OCI-LY3 (cell line): ENCODE measurements around the gene OS9.

ENCODE experiments used
- H2AFZ ChIP-seq: fragments of 200-600, 300-600 bp; shearing (Covaris generic); 2 replicates; pipeline ENCODE4 v1.6.0; 2014; ENCODE audit warnings: antibody characterized with exemption, low read depth, low read length
- H3K27ac ChIP-seq: fragments of 200-600, 300-600 bp; sonication (generic); 2 replicates; pipeline ENCODE4 v1.5.1; 2014; ENCODE audit warnings: mild to moderate bottlenecking, low read length, moderate library complexity, mixed read lengths
- H3K27me3 ChIP-seq: fragments of 200-600, 300-600 bp; sonication (generic); 2 replicates; pipeline ENCODE4 v1.6.1; 2014; ENCODE audit warnings: low read depth, low read length, mixed read lengths
- H3K36me3 ChIP-seq: fragments of 200-600, 300-600 bp; sonication (generic); replicated peaks from 2 replicates; pipeline ENCODE3; 2014; ENCODE audit warnings: low read depth, low read length, mixed read lengths
- H3K4me1 ChIP-seq: fragments of 300-600, 200-600 bp; sonication (generic); 2 replicates; pipeline ENCODE4 v1.6.1; 2014; ENCODE audit warnings: low read length, mixed read lengths
- H3K4me2 ChIP-seq: fragments of 200-600, 300-600 bp; sonication (generic); 2 replicates; pipeline ENCODE4 v1.6.1; 2014; ENCODE audit warnings: low read length, mixed read lengths
- H3K4me3 ChIP-seq: fragments of 300-600, 200-600 bp; sonication (generic); 2 replicates; pipeline ENCODE4 v1.5.1; 2014; ENCODE audit warnings: antibody characterized with exemption, mild to moderate bottlenecking, low read length, moderate library complexity
- H3K79me2 ChIP-seq: fragments of 300-600, 200-600 bp; shearing (Covaris generic); 2 replicates; pipeline ENCODE4 v1.6.1; 2014; ENCODE audit warnings: mild to moderate bottlenecking, low read length, mixed read lengths
- H3K9ac ChIP-seq: fragments of 300-600, 200-600 bp; shearing (Covaris generic); 2 replicates; pipeline ENCODE4 v1.6.0; 2014; ENCODE audit warnings: mild to moderate bottlenecking, low read length, moderate library complexity
- H3K9me3 ChIP-seq: fragments of 200-600, 300-600 bp; shearing (Covaris generic); 2 replicates; pipeline ENCODE4 v1.6.1; 2014; ENCODE audit warnings: low read length, mixed read lengths; ENCODE audit not compliant: insufficient read depth
- H4K20me1 ChIP-seq: fragments of 200-600, 300-600 bp; sonication (generic); 2 replicates; pipeline ENCODE4 v1.6.1; 2016; ENCODE audit warnings: low read length, mixed read lengths; ENCODE audit not compliant: insufficient read depth
- EZH2phosphoT487 ChIP-seq: fragments of 200-600 bp; shearing (Covaris generic); IDR thresholded peaks from 2 replicates; pipeline ENCODE4 v1.6.1; 2018; ENCODE audit warnings: antibody characterized with exemption, mixed run types, low read depth
- TF ChIP-seq, protein P1 (sequence below): fragments of 200-600, 300-600 bp; sonication (generic); IDR thresholded peaks from 2 replicates; pipeline ENCODE4 v1.5.1; 2014; ENCODE audit warnings: antibody characterized with exemption, low read length, low read depth

Gene OS9

DNA sequence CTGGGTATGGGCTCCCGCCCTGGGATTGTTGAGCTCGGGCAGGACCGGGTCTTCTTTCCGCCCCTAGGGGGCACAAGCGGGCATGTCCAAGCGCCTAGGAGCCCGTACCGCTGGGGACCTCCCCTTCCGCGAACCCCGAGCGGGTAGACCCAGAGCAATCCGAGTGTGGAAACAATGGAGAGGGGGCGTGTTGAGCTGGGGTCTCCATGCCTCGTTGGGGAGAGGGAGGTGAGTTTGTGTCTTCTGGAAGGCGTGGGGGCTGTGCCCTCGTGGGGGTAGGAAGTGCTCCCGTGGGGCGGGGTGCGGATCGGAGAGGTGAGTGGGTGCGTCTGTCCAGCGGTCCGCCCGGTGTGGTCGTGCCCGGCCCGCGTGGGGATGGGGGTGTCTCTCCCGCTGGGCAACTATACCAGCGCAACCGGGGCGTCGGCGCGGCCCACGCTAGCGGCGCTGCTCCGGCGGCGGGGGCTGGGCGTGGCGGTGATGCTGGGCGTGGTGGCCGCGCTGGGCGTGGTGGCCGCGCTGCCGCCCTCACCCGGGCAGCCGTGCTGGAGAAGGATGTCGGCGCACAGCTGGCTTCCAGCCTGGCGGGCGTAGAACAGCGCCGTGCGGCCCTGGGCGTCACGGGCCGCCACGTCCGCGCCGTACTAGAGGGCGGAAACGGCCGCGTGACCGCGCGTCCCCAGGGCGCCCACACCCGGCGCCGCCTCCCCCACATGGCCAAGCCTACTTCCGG is 32.4 kb downstream of the OS9 start:
- no peaks in the 10 kb centered on the region for H3K4me1 ChIP-seq
- no peak overlapping the region for H3K9ac ChIP-seq
- no peak overlapping the region for H2AFZ ChIP-seq
- peaks cover 22% of the 10 kb centered on the region for H3K36me3 ChIP-seq
- no peaks in the 10 kb centered on the region for H3K27me3 ChIP-seq
- TF ChIP-seq EZH2phosphoT487 = no peak
- TF ChIP-seq, protein P1, sequence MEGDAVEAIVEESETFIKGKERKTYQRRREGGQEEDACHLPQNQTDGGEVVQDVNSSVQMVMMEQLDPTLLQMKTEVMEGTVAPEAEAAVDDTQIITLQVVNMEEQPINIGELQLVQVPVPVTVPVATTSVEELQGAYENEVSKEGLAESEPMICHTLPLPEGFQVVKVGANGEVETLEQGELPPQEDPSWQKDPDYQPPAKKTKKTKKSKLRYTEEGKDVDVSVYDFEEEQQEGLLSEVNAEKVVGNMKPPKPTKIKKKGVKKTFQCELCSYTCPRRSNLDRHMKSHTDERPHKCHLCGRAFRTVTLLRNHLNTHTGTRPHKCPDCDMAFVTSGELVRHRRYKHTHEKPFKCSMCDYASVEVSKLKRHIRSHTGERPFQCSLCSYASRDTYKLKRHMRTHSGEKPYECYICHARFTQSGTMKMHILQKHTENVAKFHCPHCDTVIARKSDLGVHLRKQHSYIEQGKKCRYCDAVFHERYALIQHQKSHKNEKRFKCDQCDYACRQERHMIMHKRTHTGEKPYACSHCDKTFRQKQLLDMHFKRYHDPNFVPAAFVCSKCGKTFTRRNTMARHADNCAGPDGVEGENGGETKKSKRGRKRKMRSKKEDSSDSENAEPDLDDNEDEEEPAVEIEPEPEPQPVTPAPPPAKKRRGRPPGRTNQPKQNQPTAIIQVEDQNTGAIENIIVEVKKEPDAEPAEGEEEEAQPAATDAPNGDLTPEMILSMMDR = peak; percentile 23
- H3K9me3 ChIP-seq = no peaks in the 10 kb centered on the region
- H3K4me2 ChIP-seq = no peak overlapping the region
- H3K79me2 ChIP-seq = no peaks in the 10 kb centered on the region
- no peak overlapping the region for H3K27ac ChIP-seq
- H3K4me3 ChIP-seq = no peak overlapping the region
- H4K20me1 ChIP-seq = no peaks in the 10 kb centered on the region

DNA sequence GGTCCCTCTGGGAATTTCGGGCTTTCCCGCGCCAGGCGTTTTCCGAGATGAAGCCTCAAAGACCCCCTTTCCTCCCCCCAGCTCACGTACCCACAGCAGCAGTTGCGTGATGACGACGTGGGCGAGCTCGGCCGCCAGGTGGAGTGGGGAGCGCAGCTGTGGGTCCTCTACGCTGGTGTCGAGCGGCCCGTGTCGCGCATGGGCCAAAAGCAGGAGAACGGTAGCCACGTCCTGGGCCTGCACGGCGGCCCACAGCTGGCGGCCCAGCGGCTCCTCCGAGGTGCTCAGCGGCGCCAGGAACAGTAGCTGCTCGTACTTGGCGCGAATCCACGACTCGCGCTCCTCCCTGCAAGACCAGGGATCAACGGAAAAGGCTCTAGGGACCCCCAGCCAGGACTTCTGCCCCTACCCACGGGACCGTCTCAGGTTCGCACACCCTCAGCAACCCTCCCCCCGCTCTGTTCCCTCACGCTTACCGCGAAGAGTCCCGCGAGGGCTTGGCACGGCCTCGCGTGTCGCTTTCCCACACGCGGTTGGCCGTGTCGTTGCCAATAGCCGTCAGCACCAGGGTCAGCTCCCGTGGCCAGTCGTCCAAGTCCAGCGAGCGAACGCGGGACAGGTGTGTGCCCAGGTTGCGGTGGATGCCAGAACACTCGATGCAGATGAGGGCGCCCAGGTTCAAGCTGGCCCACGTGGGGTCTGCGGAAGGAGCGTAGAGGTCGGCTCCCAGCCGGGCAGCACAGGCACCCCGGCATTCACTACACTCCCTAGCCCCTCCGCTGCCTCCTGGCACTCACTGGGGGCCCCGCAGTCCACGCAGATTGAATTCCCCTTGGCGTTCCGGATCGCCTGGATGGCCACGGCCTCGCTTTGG is 33.2 kb downstream of the OS9 start:
- no peak overlapping the region for H2AFZ ChIP-seq
- no peak overlapping the region for H3K27ac ChIP-seq
- no peaks in the 10 kb centered on the region for H3K4me1 ChIP-seq
- H3K9me3 ChIP-seq = no peaks in the 10 kb centered on the region
- no peaks in the 10 kb centered on the region for H4K20me1 ChIP-seq
- no peak overlapping the region for H3K9ac ChIP-seq
- TF ChIP-seq EZH2phosphoT487 = no peak
- TF ChIP-seq, protein P1 = no peak
- peaks cover 23% of the 10 kb centered on the region for H3K36me3 ChIP-seq
- no peaks in the 10 kb centered on the region for H3K79me2 ChIP-seq
- no peak overlapping the region for H3K4me2 ChIP-seq
- H3K27me3 ChIP-seq = no peaks in the 10 kb centered on the region
- H3K4me3 ChIP-seq = no peak overlapping the region

DNA sequence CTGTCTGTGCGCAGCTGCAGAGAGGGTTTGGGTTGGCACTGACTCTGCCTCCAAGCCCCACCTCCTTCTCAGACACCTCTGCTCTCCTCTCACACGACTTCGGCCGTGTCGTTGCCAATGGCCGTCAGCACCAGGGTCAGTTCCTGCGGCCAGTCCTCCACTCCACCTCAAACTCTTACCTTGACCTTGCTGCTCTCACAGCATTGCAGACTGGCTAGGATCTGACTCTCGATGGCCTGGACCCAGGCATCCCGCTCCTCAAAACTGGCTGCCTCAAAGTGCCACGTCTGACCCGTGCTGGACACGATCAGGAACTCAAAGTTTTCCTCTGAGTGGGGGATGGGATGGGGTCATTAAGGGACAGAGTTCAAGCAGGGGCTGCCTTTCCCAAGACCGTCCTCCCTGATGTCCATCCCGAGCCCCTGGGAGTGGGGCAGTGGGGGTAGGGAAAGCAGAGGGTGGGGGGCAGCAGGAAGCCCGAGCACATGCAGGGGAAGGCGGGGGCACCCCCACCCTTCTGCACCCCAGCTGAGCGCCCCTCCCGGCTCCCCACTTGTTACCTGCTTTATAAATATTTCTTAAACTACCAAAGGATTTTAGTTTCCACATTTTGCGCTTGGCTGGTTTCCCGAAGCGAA is 33.9 kb downstream of the OS9 start:
- Histone ChIP-seq H3K27me3 (no peaks in the 10 kb centered on the region), H3K9ac (no peak overlapping the region), H3K4me2 (no peak overlapping the region), H3K79me2 (no peaks in the 10 kb centered on the region), H3K9me3 (no peaks in the 10 kb centered on the region), H3K27ac (no peak overlapping the region), H3K4me3 (no peak overlapping the region), H2AFZ (no peak overlapping the region), H3K36me3 (peaks cover 23% of the 10 kb centered on the region), H4K20me1 (no peaks in the 10 kb centered on the region), H3K4me1 (no peaks in the 10 kb centered on the region)
- TF ChIP-seq, protein P1 = no peak
- TF ChIP-seq EZH2phosphoT487 = no peak

DNA sequence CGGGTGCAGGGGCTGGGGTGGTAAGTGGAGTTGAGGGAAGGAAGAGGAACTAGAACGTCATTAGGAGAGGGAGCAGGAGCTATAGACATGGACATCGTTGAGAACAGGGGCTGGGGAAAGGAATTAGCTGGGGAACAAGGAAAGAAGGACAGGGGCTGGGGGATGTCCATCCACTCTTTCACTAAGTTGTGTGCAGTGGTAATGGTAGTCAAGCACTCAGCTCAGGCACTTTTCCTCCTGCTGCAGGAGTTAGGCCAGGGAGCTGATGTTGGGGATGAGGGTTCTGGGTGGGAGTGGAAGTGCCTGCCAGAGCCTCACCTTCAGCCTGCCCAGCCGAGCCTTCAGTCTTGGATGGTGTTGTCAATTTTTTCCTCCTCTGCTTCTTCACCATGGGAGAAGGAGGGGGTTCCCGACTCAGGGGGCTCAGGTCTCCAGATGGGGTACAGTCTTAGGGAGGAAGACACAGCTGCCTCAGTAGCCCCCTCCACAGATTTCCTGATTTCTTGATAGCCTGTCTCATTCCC is 35.5 kb downstream of the OS9 start:
- H3K27ac ChIP-seq = no peak overlapping the region
- TF ChIP-seq, protein P1 = no peak
- no peak for TF ChIP-seq EZH2phosphoT487
- no peaks in the 10 kb centered on the region for H3K27me3 ChIP-seq
- no peak overlapping the region for H3K4me3 ChIP-seq
- no peak overlapping the region for H2AFZ ChIP-seq
- peaks cover 23% of the 10 kb centered on the region for H3K36me3 ChIP-seq
- no peaks in the 10 kb centered on the region for H4K20me1 ChIP-seq
- H3K4me1 ChIP-seq = no peaks in the 10 kb centered on the region
- no peak overlapping the region for H3K4me2 ChIP-seq
- no peak overlapping the region for H3K9ac ChIP-seq
- no peaks in the 10 kb centered on the region for H3K79me2 ChIP-seq
- no peaks in the 10 kb centered on the region for H3K9me3 ChIP-seq
